ENCODE measurements around the gene AKAP8L.
A peak's percentile ranks its signal among the peaks of the same experiment; 100 is the strongest.
"Not testable (repeated sequence)": the region's sequence is repeated elsewhere in the genome, so short reads cannot be mapped to it uniquely, and the experiment has no call there.

Gene AKAP8L

GRCh38 chr19:15423130-15423529 lies 4.3 kb upstream of the AKAP8L start:
- no peaks in the 10 kb centered on the region for H3K9me3 ChIP-seq (ENCODE audit: control insufficient read depth, insufficient read depth, low read length)
- H3K9ac ChIP-seq (ENCODE audit: low read depth, low read length), result no peak overlapping the region
- peaks cover 4% of the 10 kb centered on the region; the same call in 1 of the 2 replicates for H3K4me1 ChIP-seq (ENCODE audit: insufficient read depth, low read length)
- H3K36me3 ChIP-seq (ENCODE audit: insufficient read depth, low read length), result peaks cover 17% of the 10 kb centered on the region

GRCh38 chr19:15422296-15423075 lies 3.7 kb upstream of the AKAP8L start:
- Histone ChIP-seq H3K36me3 (ENCODE audit: insufficient read depth, low read length) (peaks cover 17% of the 10 kb centered on the region), H3K9me3 (ENCODE audit: control insufficient read depth, insufficient read depth, low read length) (no peaks in the 10 kb centered on the region), H3K9ac (ENCODE audit: low read depth, low read length) (no peak overlapping the region), H3K4me1 (ENCODE audit: insufficient read depth, low read length) (peaks cover 4% of the 10 kb centered on the region; the same call in 1 of the 2 replicates)

GRCh38 chr19:15421721-15422260 lies 3.0 kb upstream of the AKAP8L start:
- H3K36me3 ChIP-seq (ENCODE audit: insufficient read depth, low read length), result peaks cover 17% of the 10 kb centered on the region
- H3K9ac ChIP-seq (ENCODE audit: low read depth, low read length), result no peak overlapping the region
- peaks cover 7% of the 10 kb centered on the region; the same call in 1 of the 2 replicates for H3K4me1 ChIP-seq (ENCODE audit: insufficient read depth, low read length)
- no peaks in the 10 kb centered on the region for H3K9me3 ChIP-seq (ENCODE audit: control insufficient read depth, insufficient read depth, low read length)

- Histone ChIP-seq H3K9me3 (ENCODE audit: control insufficient read depth, insufficient read depth, low read length) (no peaks in the 10 kb centered on the region; the same call in 1 of the 2 replicates), H3K4me1 (ENCODE audit: insufficient read depth, low read length) (peaks cover 7% of the 10 kb centered on the region; the same call in 1 of the 2 replicates), H3K36me3 (ENCODE audit: insufficient read depth, low read length) (peaks cover 12% of the 10 kb centered on the region), H3K9ac (ENCODE audit: low read depth, low read length) (no peak overlapping the region)
These were observed 2.4 kb upstream of the AKAP8L start for GRCh38 chr19:15421136-15421695.

GRCh38 chr19:15419413-15420025 lies 731 bp upstream of the AKAP8L start:
- peak overlapping the region; percentile 24; the same call in 1 of the 2 replicates for H3K9ac ChIP-seq (ENCODE audit: low read depth, low read length)
- no peaks in the 10 kb centered on the region; the same call in 1 of the 2 replicates for H3K9me3 ChIP-seq (ENCODE audit: control insufficient read depth, insufficient read depth, low read length)
- H3K36me3 ChIP-seq (ENCODE audit: insufficient read depth, low read length), result peaks cover 10% of the 10 kb centered on the region
- H3K4me1 ChIP-seq (ENCODE audit: insufficient read depth, low read length), result peaks cover 7% of the 10 kb centered on the region; the same call in 1 of the 2 replicates

- Histone ChIP-seq H3K9ac (ENCODE audit: low read depth, low read length) (peak overlapping the region; percentile 91), H3K36me3 (ENCODE audit: insufficient read depth, low read length) (no peaks in the 10 kb centered on the region; the same call in 1 of the 2 replicates), H3K4me1 (ENCODE audit: insufficient read depth, low read length) (peaks cover 10% of the 10 kb centered on the region; the same call in 1 of the 2 replicates), H3K9me3 (ENCODE audit: control insufficient read depth, insufficient read depth, low read length) (no peaks in the 10 kb centered on the region; the same call in 1 of the 2 replicates)
These were observed 583 bp downstream of the AKAP8L start for GRCh38 chr19:15418231-15418578.

- peak overlapping the region; percentile 91 for H3K9ac ChIP-seq (ENCODE audit: low read depth, low read length)
- H3K36me3 ChIP-seq (ENCODE audit: insufficient read depth, low read length), result no peaks in the 10 kb centered on the region
- H3K4me1 ChIP-seq (ENCODE audit: insufficient read depth, low read length), result peaks cover 10% of the 10 kb centered on the region; the same call in 1 of the 2 replicates
- H3K9me3 ChIP-seq (ENCODE audit: control insufficient read depth, insufficient read depth, low read length), result no peaks in the 10 kb centered on the region; the same call in 1 of the 2 replicates
These were observed 1.1 kb downstream of the AKAP8L start for GRCh38 chr19:15417699-15418098.

GRCh38 chr19:15412832-15413231 lies 6.0 kb downstream of the AKAP8L start:
- Histone ChIP-seq H3K9ac (ENCODE audit: low read depth, low read length) (no peak overlapping the region), H3K9me3 (ENCODE audit: control insufficient read depth, insufficient read depth, low read length) (no peaks in the 10 kb centered on the region; the same call in 1 of the 2 replicates), H3K4me1 (ENCODE audit: insufficient read depth, low read length) (peaks cover 7% of the 10 kb centered on the region; the same call in 1 of the 2 replicates), H3K36me3 (ENCODE audit: insufficient read depth, low read length) (peaks cover 5% of the 10 kb centered on the region; the same call in 1 of the 2 replicates)

GRCh38 chr19:15411351-15411750 lies 7.4 kb downstream of the AKAP8L start:
- not testable (repeated sequence) for H3K9me3 ChIP-seq (ENCODE audit: control insufficient read depth, insufficient read depth, low read length); H3K36me3 ChIP-seq (ENCODE audit: insufficient read depth, low read length); H3K4me1 ChIP-seq (ENCODE audit: insufficient read depth, low read length); H3K9ac ChIP-seq (ENCODE audit: low read depth, low read length)

GRCh38 chr19:15404780-15405211 lies 14.0 kb downstream of the AKAP8L start:
- Histone ChIP-seq H3K4me1 (ENCODE audit: insufficient read depth, low read length) (no peaks in the 10 kb centered on the region), H3K9me3 (ENCODE audit: control insufficient read depth, insufficient read depth, low read length) (no peaks in the 10 kb centered on the region), H3K36me3 (ENCODE audit: insufficient read depth, low read length) (peaks cover 3% of the 10 kb centered on the region), H3K9ac (ENCODE audit: low read depth, low read length) (no peak overlapping the region)

- no peaks in the 10 kb centered on the region for H3K9me3 ChIP-seq (ENCODE audit: control insufficient read depth, insufficient read depth, low read length)
- peaks cover 3% of the 10 kb centered on the region for H3K36me3 ChIP-seq (ENCODE audit: insufficient read depth, low read length)
- no peak overlapping the region for H3K9ac ChIP-seq (ENCODE audit: low read depth, low read length)
- no peaks in the 10 kb centered on the region for H3K4me1 ChIP-seq (ENCODE audit: insufficient read depth, low read length)
These were observed 14.6 kb downstream of the AKAP8L start for GRCh38 chr19:15404097-15404779.

GRCh38 chr19:15403151-15403531 lies 15.6 kb downstream of the AKAP8L start:
- Histone ChIP-seq H3K4me1 (ENCODE audit: insufficient read depth, low read length) (no peaks in the 10 kb centered on the region), H3K9me3 (ENCODE audit: control insufficient read depth, insufficient read depth, low read length) (no peaks in the 10 kb centered on the region), H3K36me3 (ENCODE audit: insufficient read depth, low read length) (peaks cover 6% of the 10 kb centered on the region), H3K9ac (ENCODE audit: low read depth, low read length) (no peak overlapping the region)

GRCh38 chr19:15402411-15403150 lies 16.2 kb downstream of the AKAP8L start:
- Histone ChIP-seq H3K9me3 (ENCODE audit: control insufficient read depth, insufficient read depth, low read length) (no peaks in the 10 kb centered on the region), H3K4me1 (ENCODE audit: insufficient read depth, low read length) (no peaks in the 10 kb centered on the region), H3K36me3 (ENCODE audit: insufficient read depth, low read length) (peaks cover 10% of the 10 kb centered on the region), H3K9ac (ENCODE audit: low read depth, low read length) (no peak overlapping the region)
